A549 (cell line): ENCODE results near the gene ANO10.

Source experiments
- POLR2A ChIP-seq: IDR thresholded peaks from 2 replicates; pipeline ENCODE4 v1.6.1; 2012; ENCODE audit warnings: mild to moderate bottlenecking, low read length
- RAD21 ChIP-seq, 2 experiments: fragments of >200 bp in 1 of 2; sonication (Bioruptor Twin) in 1 of 2; formaldehyde crosslinking in 1 of 2; IDR thresholded peaks in 1 of 2; conservative IDR thresholded peaks in 1 of 2; 2 replicates in 1 of 2; 3 replicates in 1 of 2; pipeline ENCODE4 v1.6.1; 2012 to 2018; ENCODE audit warnings: inconsistent platforms in 1 of 2
- RFX5 ChIP-seq: fragments of 450-650 bp; IDR thresholded peaks from 2 replicates; pipeline ENCODE4 v1.7.1; 2014; ENCODE audit warnings: antibody characterized with exemption, mild to moderate bottlenecking, moderate library complexity

- TF ChIP-seq POLR2A (no peak), RFX5 (no peak), RAD21 (conservative IDR thresholded peaks at IDR 0.05 in 1 of 2, IDR thresholded peaks at IDR 0.05 in 1 of 2) (no peak)
Measured at GRCh38 chr3:43523454-43524053, 98.3 kb downstream of the ANO10 start.
